ENCODE data around the gene GOLGA6L7.
"Not testable (repeated sequence)": the region's sequence is repeated elsewhere in the genome, so short reads cannot be mapped to it uniquely, and the experiment has no call there.

The GOLGA6L7 gene

DNA sequence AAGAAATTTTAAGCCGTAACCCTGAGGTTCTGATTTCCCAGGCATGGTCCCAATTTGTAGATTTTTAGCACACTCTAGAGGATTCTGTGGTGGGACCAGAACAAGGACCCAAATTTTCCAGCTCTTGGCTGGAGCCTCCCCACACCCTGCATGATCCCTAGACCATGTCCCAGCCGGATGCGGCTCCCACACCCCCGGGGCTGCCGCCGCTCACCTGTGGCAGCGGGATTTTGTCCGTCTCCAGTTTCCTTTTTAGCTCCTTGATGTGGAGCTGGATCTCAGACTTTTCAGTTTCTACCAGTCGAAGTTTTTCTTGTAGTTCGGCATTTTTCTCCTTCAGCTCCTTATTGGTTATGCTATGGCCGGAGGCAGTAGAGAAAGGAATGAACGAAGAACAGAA is 4.9 kb downstream of the GOLGA6L7 start:
- not testable (repeated sequence) for DNase-seq

- DNase-seq, result not testable (repeated sequence)
Observed at GRCh38 chr15:28842210-28842609, 6.2 kb downstream of the GOLGA6L7 start.

DNA sequence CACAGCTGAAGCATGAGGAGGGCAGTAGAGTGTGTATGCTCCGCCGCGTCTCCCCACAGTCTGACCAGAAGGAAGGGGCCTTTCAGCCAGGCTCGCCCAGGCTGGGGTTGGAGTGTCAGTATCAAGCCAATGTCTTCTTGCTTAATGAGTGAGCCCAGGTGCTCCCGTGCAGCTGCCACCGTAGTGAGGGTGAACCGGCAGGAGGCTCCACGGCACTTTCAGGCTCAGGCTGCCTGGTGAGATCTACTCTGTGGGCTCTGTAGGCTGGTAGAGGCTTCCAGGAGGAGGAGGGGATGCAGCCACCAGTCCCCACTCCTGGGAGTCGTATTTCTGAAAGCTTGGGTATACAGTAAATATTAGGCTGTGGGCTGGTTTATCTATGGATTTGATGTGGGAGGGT is 8.2 kb downstream of the GOLGA6L7 start:
- not testable (repeated sequence) for DNase-seq

GRCh38 chr15:28834957-28835585 is 13.4 kb downstream of the GOLGA6L7 start:
- not testable (repeated sequence) for DNase-seq

- peak; percentile 50 for DNase-seq
Observed at GRCh38 chr15:28831897-28832587, 16.4 kb downstream of the GOLGA6L7 start.

GRCh38 chr15:28821420-28821819 is 27.0 kb downstream of the GOLGA6L7 start:
- not testable (repeated sequence) for DNase-seq

DNA sequence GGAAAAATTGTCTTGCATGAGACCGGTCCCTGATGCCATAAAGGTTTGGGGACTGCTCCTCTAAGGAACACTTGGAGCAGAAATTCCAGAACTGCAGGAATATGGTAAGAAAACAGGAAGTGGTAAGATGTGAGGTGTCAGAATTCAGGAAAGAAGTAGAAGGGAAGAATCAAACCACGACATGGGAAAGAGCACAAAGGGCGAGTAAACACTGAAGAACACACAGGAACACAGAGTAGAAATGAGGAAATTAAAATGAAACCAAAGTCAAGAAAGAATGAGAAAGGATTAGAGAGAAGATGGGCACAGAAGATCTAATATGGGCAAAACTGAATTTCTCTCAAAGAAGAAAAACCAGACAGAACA is 28.5 kb downstream of the GOLGA6L7 start:
- DNase-seq, result not testable (repeated sequence)

GRCh38 chr15:28819019-28819929 is 29.2 kb downstream of the GOLGA6L7 start:
- DNase-seq, result not testable (repeated sequence)

- DNase-seq, result not testable (repeated sequence)
Observed at GRCh38 chr15:28818168-28818567, 30.3 kb downstream of the GOLGA6L7 start.

DNA sequence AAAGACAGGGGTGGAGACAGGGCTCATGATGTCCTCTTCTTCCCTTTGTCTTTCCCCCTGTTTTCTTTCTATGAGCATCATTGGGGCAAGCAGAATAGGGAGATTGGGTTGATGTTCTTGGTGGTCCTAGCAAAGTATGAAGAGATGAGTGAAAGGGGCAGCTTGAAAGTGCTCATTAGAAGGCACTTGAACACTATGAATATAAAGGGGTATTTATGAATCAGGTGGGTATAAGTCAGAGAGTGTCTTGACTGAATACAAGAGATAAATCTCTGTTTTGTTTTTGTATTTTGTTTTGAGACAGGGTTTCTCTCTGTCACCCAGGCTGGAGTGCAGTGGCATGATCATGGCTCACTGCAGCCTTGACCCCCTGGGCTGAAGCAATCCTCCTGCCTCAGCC is 34.4 kb downstream of the GOLGA6L7 start:
- not testable (repeated sequence) for DNase-seq

GRCh38 chr15:28813392-28813791 is 35.1 kb downstream of the GOLGA6L7 start:
- DNase-seq, result not testable (repeated sequence)

- DNase-seq, result not testable (repeated sequence)
Observed at GRCh38 chr15:28811852-28812550, 36.4 kb downstream of the GOLGA6L7 start.

- not testable (repeated sequence) for DNase-seq
Observed at GRCh38 chr15:28810444-28810843, 38.0 kb downstream of the GOLGA6L7 start.

DNA sequence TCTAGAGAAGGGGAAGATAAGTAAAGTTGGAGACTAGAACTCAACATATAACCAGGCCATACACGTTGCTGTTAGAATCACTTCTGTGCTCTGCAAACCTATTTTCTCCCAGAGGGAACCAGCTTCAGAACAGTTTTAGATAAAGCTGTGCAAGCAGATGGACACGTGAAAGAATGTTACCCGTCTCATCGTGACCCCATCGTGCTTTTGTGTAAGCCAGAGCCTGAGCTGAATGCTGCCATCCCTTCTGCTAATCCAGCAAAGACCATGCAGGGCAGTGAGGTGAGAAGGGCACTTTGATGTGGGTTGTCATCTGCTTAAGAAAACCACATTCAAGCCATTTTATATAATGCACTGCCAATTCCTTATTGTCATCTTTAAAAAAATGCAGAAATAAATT is 40.3 kb downstream of the GOLGA6L7 start:
- DNase-seq, result not testable (repeated sequence)

GRCh38 chr15:28800366-28800765 is 48.1 kb downstream of the GOLGA6L7 start:
- DNase-seq, result not testable (repeated sequence)

GRCh38 chr15:28798234-28798633 is 50.2 kb downstream of the GOLGA6L7 start:
- DNase-seq, result not testable (repeated sequence)

GRCh38 chr15:28794231-28794630 is 54.2 kb downstream of the GOLGA6L7 start:
- not testable (repeated sequence) for DNase-seq
